HG03558 (cell line): ENCODE results near the gene SPRTN.
"Not testable (repeated sequence)": the region's sequence is repeated elsewhere in the genome, so short reads cannot be mapped to it uniquely, and the experiment has no call there.

Experiments
- ATAC-seq: cut with Tn5 transposase; IDR thresholded peaks from one replicate; pipeline ENCODE4 v1.9.1; 2021; ENCODE audit warnings: moderate number of reproducible peaks; ENCODE audit not compliant: unreplicated experiment; ENCODE audit errors: extremely low read depth

SPRTN gene

DNA sequence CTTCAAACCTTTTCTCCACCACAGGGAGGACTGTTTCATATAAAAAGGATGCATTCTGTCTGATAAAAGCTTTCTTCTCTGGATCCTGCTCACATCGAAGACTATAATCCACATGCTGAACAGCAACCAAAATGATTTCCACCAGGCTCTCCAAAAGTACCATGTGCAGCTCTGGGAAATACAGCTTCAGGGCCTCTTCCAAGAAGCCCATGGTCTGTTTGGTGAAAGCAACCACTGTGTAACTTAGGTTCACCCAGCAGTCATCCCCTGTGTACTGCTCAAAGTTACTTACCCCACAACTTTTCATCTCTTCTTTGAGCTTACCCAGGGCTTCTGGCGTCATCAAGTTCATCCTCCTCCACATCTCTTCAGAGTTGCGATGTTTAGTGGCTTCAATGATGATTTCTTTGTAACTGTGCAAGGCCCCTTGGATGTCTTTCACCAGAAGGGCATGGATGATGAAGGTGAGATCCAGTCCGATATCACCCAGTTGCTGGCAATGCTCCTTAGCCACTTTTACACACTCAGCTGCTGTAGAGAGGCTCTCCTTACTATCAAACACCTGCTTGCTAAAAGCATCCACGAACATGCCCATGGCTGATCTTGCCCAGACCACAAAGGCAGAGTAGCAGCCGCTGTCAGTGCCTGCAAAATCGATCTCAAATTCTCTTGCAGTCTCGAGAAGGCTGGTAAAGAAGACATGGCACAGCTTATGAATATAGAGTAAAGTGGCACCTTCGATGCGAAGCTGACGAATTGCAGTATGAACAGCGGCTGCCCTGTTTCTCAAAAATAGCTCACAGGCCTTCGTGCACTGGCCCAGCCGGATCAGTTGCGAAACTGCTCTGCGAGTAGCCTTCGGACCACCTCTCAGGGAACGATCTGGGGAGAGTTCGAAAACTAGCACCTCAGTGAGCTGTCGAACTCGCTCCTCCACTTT is 2.2 kb upstream of the SPRTN start:
- no peak for ATAC-seq

GRCh38 chr1:231337043-231337471 is 1.0 kb upstream of the SPRTN start:
- ATAC-seq = no peak

DNA sequence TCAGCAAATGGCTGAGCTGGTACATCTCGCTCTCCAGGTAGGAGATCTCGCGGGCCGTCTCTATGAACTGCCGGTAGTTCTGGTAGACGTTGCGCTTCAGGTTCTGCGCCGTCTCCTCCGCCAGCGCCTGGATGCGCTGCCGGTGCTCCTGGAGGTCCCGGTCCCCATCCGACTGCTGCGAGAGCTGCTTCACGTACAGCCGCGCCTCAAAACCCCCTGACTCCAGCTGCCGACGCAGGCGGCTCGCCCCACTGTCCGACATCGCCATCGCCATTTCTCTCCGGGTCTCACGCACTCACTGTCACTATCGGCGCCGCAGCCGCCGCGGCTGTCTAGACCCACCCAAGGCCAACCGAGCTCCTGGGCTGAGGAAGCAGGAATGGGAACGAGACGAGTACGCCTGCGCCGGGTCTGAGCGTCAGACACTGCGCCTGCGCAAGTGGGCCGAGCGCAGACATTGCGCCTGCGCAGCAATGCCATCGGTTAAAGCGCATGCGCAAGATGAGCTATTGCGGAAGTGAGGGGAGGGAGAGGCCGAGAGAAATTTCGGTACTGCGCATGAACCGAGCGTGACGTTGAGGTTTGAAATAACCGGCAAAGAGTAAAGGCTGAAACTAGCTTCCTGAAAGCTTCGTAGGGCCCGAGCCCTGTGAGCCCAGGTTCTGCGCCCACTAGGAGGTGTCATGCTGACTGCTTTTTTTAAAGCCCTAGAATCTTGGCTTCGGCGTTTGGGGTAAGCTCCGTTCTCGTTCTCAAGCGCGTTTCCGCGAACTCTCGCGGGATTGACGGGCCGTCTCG is 422 bp upstream of the SPRTN start, which contains the start of gene EXOC8:
Gene EXOC8, minus strand, starts transcription at position 381 of the 798 bp plus-strand sequence. Its CDS starts 107 bp downstream, at position 274.
- ATAC-seq = peak; percentile 54

- ATAC-seq = no peak
Observed at GRCh38 chr1:231340328-231341013, 2.4 kb downstream of the SPRTN start.

DNA sequence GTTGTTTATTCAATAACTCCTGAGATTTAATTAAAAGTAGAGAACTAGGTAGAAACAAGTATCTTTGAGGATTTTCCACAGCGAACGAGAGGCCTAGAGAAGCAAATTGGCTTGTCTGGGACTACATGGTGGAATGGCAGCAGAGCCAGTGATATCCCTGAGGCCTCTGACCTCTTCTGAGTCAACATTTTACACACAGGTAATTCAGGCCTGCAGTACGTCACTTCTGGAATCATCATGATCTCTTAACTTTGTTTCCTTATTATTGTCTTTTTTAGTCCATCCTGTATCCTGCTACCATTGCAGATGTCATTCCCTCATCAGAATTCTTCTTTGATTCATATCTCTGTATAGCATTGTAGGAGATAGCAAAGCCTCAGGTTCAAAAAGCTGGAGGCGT is 9.9 kb downstream of the SPRTN start:
- no peak for ATAC-seq

DNA sequence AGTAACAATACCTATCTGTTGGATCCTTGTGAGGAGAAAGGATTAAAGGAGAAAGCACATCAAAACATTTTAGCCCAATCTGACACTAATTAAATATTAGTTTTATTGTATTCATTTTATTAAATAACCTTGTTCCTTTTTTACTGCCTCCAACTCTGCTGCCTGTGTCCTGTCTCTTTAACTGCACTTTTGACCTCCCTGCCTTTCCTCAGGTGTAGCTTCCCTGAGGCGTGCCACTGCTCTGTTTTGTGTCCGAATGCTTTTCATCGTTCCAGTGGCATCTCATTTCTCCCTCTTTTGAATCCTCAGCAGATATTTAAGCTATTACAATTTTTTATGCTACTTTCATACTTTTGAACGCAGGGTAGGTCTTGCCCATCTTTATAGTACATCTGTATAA is 10.3 kb downstream of the SPRTN start:
- no peak for ATAC-seq

- ATAC-seq = not testable (repeated sequence)
Observed at GRCh38 chr1:231348856-231349255, 10.8 kb downstream of the SPRTN start.

DNA sequence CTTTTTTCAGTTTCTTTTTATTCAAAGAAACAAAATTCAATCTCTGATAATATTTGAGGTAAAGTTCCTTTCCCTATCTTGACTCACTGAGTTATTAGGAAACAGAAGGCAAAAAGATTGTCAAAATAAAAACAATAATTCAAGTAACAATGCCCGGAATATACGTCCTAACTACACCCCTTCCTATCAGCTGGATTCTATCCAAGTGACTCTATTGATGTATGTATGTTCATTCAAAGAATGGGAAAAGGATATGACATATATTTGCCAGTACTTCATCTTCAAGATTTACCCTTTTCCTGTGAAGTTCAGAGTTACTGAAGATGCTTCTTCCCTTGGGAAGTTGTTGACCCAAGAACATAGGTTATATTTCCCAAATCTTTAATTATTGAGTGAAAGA is 13.7 kb downstream of the SPRTN start:
- no peak for ATAC-seq

GRCh38 chr1:231353086-231353485 is 15.0 kb downstream of the SPRTN start:
- ATAC-seq = no peak

DNA sequence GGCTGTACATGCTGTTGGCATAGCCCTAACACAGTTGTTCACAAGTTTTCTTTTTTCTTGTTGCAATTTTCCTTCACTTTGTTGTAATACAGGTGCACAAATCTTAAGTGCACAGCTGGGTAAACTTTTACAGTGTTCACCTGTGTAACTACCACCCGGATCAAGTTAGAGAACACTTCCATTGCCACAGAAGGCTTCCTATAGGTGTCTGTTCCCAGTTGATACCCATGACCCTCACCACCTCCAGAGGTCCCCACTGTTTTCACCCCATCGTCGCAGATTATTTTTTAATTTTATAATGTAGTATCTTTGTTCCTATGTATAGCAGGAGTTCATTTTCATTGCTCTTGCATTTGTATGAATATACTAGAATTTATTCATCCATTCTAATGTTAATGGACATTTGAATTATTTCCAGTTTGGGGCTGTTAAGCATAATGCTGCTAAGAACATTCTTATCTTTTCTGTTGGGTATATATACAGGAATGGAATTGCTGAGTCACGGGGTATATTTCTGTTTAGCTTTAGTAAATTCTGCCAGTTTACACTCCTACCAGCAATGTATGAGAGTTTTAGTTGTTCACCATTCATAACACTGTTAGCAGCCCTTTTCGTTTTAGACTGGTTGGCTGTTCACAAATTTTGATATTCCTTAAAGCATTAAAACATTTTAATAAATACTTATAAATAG is 16.4 kb downstream of the SPRTN start:
- ATAC-seq = no peak

GRCh38 chr1:231355171-231355570 is 17.1 kb downstream of the SPRTN start:
- no peak for ATAC-seq

GRCh38 chr1:231357187-231357772 is 19.2 kb downstream of the SPRTN start:
- no peak for ATAC-seq

DNA sequence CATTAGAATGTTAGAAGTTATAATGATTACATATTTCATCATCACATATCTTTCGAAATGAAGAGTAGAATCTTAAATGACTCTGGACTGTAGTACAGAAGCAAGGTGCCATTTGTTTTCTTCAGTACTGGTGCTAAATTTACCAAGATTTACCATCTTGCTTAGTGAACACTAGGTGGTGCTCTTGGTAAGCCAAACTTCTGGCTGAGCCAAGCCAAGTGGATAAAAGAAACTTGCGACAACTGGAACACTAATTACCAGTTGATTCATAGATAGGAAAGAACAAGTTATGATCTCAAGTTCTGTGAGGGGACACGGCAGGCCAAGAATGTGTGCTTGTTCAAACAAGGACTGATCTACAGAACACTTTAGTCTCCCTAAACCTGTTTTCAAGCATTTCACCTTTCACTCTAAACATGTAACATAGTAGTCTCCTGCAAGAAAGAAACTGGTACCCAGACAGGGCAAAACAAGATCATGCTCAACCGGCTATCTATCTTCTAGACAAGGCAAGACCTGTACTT is 19.8 kb downstream of the SPRTN start:
- ATAC-seq = peak; percentile 54

- ATAC-seq = no peak
Observed at GRCh38 chr1:231359113-231359512, 21.0 kb downstream of the SPRTN start.

- ATAC-seq = no peak
Observed at GRCh38 chr1:231362325-231362724, 24.2 kb downstream of the SPRTN start.

DNA sequence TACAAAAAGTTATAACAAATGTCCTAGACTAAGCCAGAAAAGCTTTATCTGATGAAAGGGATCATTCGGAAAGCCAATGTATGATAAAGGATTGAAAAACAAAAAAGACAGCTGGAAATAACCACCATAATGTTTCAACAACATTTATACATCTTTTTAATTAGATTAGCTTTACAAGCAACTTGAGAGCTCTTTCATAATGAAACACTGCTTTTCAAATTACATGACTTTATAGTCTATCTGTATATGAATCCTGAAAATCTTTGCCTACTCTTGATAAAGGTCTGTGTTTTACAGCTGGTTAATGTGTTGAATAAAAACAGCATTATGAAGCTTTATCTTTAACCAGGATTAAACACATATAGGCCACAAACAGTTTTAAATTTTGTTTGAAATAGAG is 25.5 kb downstream of the SPRTN start:
- no peak for ATAC-seq

DNA sequence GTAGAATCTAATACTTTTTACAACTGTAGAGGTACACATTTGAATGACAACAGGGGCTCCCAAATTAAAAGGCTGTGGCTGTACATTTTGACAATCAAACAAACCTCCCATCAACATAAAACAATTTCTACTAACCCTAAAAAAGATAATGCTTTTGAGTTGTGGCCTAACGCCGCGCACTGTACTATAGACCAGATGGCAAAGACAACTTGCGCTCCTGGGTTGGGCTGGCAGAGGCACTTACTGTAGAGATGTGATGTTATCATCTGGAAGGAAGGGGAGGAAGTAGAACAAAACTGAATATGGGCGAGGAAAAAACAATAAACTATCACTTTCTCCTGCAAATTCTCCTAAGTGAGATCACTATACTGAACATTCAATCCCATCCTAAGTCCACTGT is 26.1 kb downstream of the SPRTN start:
- no peak for ATAC-seq

DNA sequence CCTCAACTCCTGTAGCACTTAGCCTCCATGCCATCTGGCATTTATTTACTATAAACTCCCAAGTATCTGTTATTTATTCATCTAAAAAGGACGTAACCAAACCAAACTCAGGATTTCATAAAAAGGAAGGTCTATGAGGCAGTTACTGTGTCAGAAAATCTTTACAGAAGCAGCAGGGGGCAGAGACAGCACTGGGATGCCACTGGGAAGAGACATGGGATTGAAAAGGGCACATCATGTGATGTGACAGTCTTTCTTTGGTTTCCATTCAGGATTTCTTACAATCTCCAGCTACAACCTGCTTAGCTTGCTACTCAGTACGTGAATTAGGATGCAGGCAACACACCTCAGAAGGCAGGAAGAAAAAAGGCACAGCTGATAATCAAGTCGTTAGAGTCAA is 31.2 kb downstream of the SPRTN start:
- no peak for ATAC-seq

- ATAC-seq = no peak
Observed at GRCh38 chr1:231372501-231372900, 34.4 kb downstream of the SPRTN start.
